Hepatocyte (in vitro differentiated cells): Measurements from ENCODE around the gene XCL2.

Experiments
- CTCF ChIP-seq: fragments of 200-600 bp; sonication (generic); IDR thresholded peaks from 2 replicates; pipeline ENCODE4 v1.5.1; 2016; ENCODE audit warnings: antibody characterized with exemption, mild to moderate bottlenecking; ENCODE audit not compliant: poor library complexity
- EZH2 ChIP-seq: fragments of 200-600 bp; sonication (generic); IDR thresholded peaks from 2 replicates; pipeline ENCODE4 v1.6.1; 2016; ENCODE audit warnings: antibody characterized with exemption, mild to moderate bottlenecking, borderline replicate concordance
- EZH2phosphoT487 ChIP-seq: fragments of 200-600 bp; sonication (generic); IDR thresholded peaks from one replicate; pipeline ENCODE4 v1.6.1; 2018; ENCODE audit warnings: antibody characterized with exemption, mild to moderate bottlenecking, low read depth, moderate library complexity; ENCODE audit not compliant: unreplicated experiment, severe bottlenecking

- TF ChIP-seq CTCF (no peak), EZH2phosphoT487 (no peak), EZH2 (no peak)
Measured at GRCh38 chr1:168591641-168592250, 47.9 kb upstream of the XCL2 start.
